ENCODE data around the gene ADCK1. TPM values are rescaled to one million over a fixed set of nuclear protein-coding genes. Genes with fewer than 3 reads are reported as not detected.

Gene ADCK1
- total and polyA plus RNA-seq, 2 donors (not counting 1 experiment from before 2014, with no cell fraction given): 10.6 to 18.3 TPM

DNA sequence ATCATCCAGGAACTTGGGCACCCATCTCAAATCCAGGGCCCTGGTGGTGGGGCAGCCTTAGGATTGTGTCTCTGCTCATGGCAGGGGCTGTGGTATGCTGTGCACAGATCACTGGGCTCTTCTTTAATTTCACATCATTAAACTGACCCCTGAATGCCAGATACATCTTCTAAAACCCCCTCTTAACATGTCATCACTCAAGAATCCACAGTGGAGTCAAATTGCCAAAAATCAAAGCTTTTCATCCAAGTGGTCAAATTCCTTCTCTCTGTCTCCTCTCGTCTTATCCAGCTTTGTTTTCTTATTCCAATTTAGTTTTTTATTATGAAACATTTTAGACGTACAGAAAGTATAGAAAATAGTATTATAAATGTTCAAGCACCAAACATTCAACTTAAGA is 97.5 kb downstream of the ADCK1 start:
- Histone ChIP-seq H4K20me1 (ENCODE audit: control insufficient read depth, insufficient read depth, low read length, poor library complexity, severe bottlenecking) (no peaks in the 10 kb centered on the region), H3K9ac (ENCODE audit: low read length) (no peak overlapping the region), H2AFZ (ENCODE audit: insufficient read depth, low read depth, low read length, poor library complexity, severe bottlenecking) (no peak overlapping the region), H3K36me3 (replicated peaks in 1 of 2; ENCODE audit: control extremely low read depth in 1 of 2, control insufficient read depth in 1 of 2, extremely low read depth in 1 of 2, insufficient read depth in 2 of 2, low read length in 1 of 2) (no peaks in the 10 kb centered on the region), H3K27me3 (replicated peaks in 1 of 4; ENCODE audit: control extremely low read depth in 1 of 4, control insufficient read depth in 3 of 4, insufficient read depth in 4 of 4, low read length in 3 of 4) (no peaks in the 10 kb centered on the region), H3K4me2 (replicated peaks; ENCODE audit: low read depth, low read length, poor library complexity, severe bottlenecking) (no peak overlapping the region), H3K79me2 (ENCODE audit: control insufficient read depth, insufficient read depth, low read length) (no peaks in the 10 kb centered on the region), H3K27ac (ENCODE audit: low read length in 2 of 2) (no peak overlapping the region), H3K4me1 (ENCODE audit: control insufficient read depth in 2 of 2, insufficient read depth in 2 of 2, low read length in 2 of 2) (no peaks in the 10 kb centered on the region), H3K4me3 (ENCODE audit: control extremely low read depth in 1 of 5, extremely low read depth in 1 of 5, insufficient read depth in 1 of 5, low read depth in 2 of 5, low read length in 4 of 5) (no peak overlapping the region), H3K9me3 (ENCODE audit: control extremely low read depth in 1 of 3, control insufficient read depth in 2 of 3, insufficient read depth in 1 of 3, low read length in 2 of 3) (no peaks in the 10 kb centered on the region)
- no CpG with 5 or more reads among the region's 2 CpGs for WGBS (ENCODE audit: insufficient coverage)
- intact Hi-C loops (cut with micrococcal nuclease): no loop called here
- ChIA-PET CTCF (no interaction called here), POLR2A (no interaction called here)
- no peak for TF ChIP-seq CTCF (IDR thresholded peaks at IDR 0.05)
- no peak for TF ChIP-seq EZH2 (IDR thresholded peaks at IDR 0.05; ENCODE audit: borderline replicate concordance, insufficient read depth, low read depth, low read length, poor library complexity, severe bottlenecking)
- Mint-ChIP-seq H3K27ac (no peak overlapping the region), H3K4me3 (no peak overlapping the region), H3K9me3 (ENCODE audit: insufficient read depth) (no peaks in the 10 kb centered on the region), H3K27me3 (no peaks in the 10 kb centered on the region), H3K4me1 (no peaks in the 10 kb centered on the region)
- no peak for DNase-seq
- ATAC-seq (ENCODE audit: low read depth): no peak

GRCh38 chr14:77902811-77903210 is 102.9 kb downstream of the ADCK1 start:
- POLR2A ChIA-PET: no interaction called here
- no peak overlapping the region for H3K4me3 Mint-ChIP-seq
- no peak overlapping the region for H3K27ac ChIP-seq (ENCODE audit: low read length in 2 of 2)
- CTCF ChIA-PET: no interaction called here
- no peaks in the 10 kb centered on the region for H3K9me3 Mint-ChIP-seq (ENCODE audit: insufficient read depth)
- H2AFZ ChIP-seq (ENCODE audit: insufficient read depth, low read depth, low read length, poor library complexity, severe bottlenecking): no peak overlapping the region
- H3K4me1 ChIP-seq (ENCODE audit: control insufficient read depth in 2 of 2, insufficient read depth in 2 of 2, low read length in 2 of 2): no peaks in the 10 kb centered on the region
- intact Hi-C loops (cut with micrococcal nuclease): no loop called here
- no peaks in the 10 kb centered on the region for H3K27me3 Mint-ChIP-seq
- TF ChIP-seq EZH2 (IDR thresholded peaks at IDR 0.05; ENCODE audit: borderline replicate concordance, insufficient read depth, low read depth, low read length, poor library complexity, severe bottlenecking) (no peak), CTCF (IDR thresholded peaks at IDR 0.05) (no peak)
- ATAC-seq (ENCODE audit: low read depth): no peak
- no peak overlapping the region for H3K4me2 ChIP-seq (replicated peaks; ENCODE audit: low read depth, low read length, poor library complexity, severe bottlenecking)
- H3K4me3 ChIP-seq (ENCODE audit: control extremely low read depth in 1 of 5, extremely low read depth in 1 of 5, insufficient read depth in 1 of 5, low read depth in 2 of 5, low read length in 4 of 5): no peak overlapping the region
- H3K27me3 ChIP-seq (replicated peaks in 1 of 4; ENCODE audit: control extremely low read depth in 1 of 4, control insufficient read depth in 3 of 4, insufficient read depth in 4 of 4, low read length in 3 of 4): no peaks in the 10 kb centered on the region
- no peaks in the 10 kb centered on the region for H3K36me3 ChIP-seq (replicated peaks in 1 of 2; ENCODE audit: control extremely low read depth in 1 of 2, control insufficient read depth in 1 of 2, extremely low read depth in 1 of 2, insufficient read depth in 2 of 2, low read length in 1 of 2)
- H3K9me3 ChIP-seq (ENCODE audit: control extremely low read depth in 1 of 3, control insufficient read depth in 2 of 3, insufficient read depth in 1 of 3, low read length in 2 of 3): peaks cover 0 to 7% (median 3%) of the 10 kb centered on the region in 3 donors
- H3K4me1 Mint-ChIP-seq: no peaks in the 10 kb centered on the region
- no peaks in the 10 kb centered on the region for H3K79me2 ChIP-seq (ENCODE audit: control insufficient read depth, insufficient read depth, low read length)
- no peak for DNase-seq
- no peak overlapping the region for H3K27ac Mint-ChIP-seq
- H3K9ac ChIP-seq (ENCODE audit: low read length): no peak overlapping the region
- WGBS (ENCODE audit: insufficient coverage): 100% methylated on average over 1 of the region's 1 CpG
- H4K20me1 ChIP-seq (ENCODE audit: control insufficient read depth, insufficient read depth, low read length, poor library complexity, severe bottlenecking): no peaks in the 10 kb centered on the region

Data from B cell (primary cell).